Adrenal gland (tissue), 12 donors: ENCODE results near the gene ICA1. TPM values are rescaled to one million over a fixed set of nuclear protein-coding genes. Genes with fewer than 3 reads are reported as not detected.

Source experiments
- DNase-seq, 7 donors: peaks; one replicate each; pipeline ENCODE4 v3.0.0-alpha.2; 2019 to 2020
- H3K27ac ChIP-seq, 5 donors: fragments of 200-600 bp; sonication (generic) in 4 of 5; 1 replicate in 3 of 5; 2 replicates in 2 of 5; pipeline versions ENCODE4 v1.5.1 to v1.8.0; 2016 to 2020; ENCODE audit warnings: mild to moderate bottlenecking in 1 of 5
- H3K27me3 ChIP-seq: fragments of 200-600 bp; 2 replicates; pipeline ENCODE4 v1.8.0; 2021
- H3K36me3 ChIP-seq, 2 donors: fragments of 200-600 bp; replicated peaks in 1 of 2; 1 replicate in 1 of 2; 2 replicates in 1 of 2; pipeline versions ENCODE4 v1.5.1 to v1.8.0; 2018 to 2022
- H3K4me1 ChIP-seq, 2 donors: fragments of 200-600 bp; replicated peaks in 1 of 2; 1 replicate in 1 of 2; 2 replicates in 1 of 2; pipeline versions ENCODE4 v1.5.1 to v1.8.0; 2018 to 2021
- H3K4me3 ChIP-seq, 4 donors: fragments of 200-600 bp; sonication (generic) in 3 of 4; one replicate each; pipeline ENCODE4 v1.5.1; 2016 to 2018
- H3K9me3 ChIP-seq, 3 donors: fragments of 200-600 bp; sonication (generic) in 1 of 3; replicated peaks in 1 of 3; 1 replicate in 2 of 3; 2 replicates in 1 of 3; pipeline versions ENCODE4 v1.5.1 to v1.8.0; 2016 to 2021
- POLR2A ChIP-seq, 2 donors: fragments of 450-650 bp; IDR thresholded peaks; one replicate each; pipeline ENCODE4 v1.6.1; 2017; ENCODE audit warnings: antibody characterized with exemption in 2 of 2, mild to moderate bottlenecking in 2 of 2, moderate library complexity in 1 of 2
- WGBS, 4 donors: extraction: QIAGEN DNeasy Blood & Tissue Kit in 2 of 4; methylation state at CpG; one replicate each; pipeline versions ENCODE4 v1.1.5 to v1.1.7; 2013 to 2017; 5-methylcytosine and 5-hydroxymethylcytosine counted together
- intact Hi-C, 2 donors: fragments of 100-400 bp; cut with DNase I; formaldehyde crosslinking; loops; one replicate each; pipeline versions ENCODE4 v1.14.1 to v1.15.0; 2022 to 2023
- polyA plus RNA-seq, 3 donors: library from polyadenylated mRNA; stranded (reverse); fragments of 200-250 nt in 2 of 3; fragments of 350-450 nt in 1 of 3; fragmentation: Illumina TruSeq in 1 of 3; extraction: RNeasy Lipid Tissue Mini Kit (QIAGEN cat#74804) in 1 of 3; gene quantifications; one replicate each; pipeline ENCODE4 v1.2.3, GENCODE V29; 2013 to 2014
- total RNA-seq, 9 donors: library from RNA; depleted of rRNA in 4 of 9; stranded (reverse); fragments of >200 nt in 4 of 9; fragments of 120-200 nt in 1 of 9; fragmentation: NEBNext Ultra II Directional in 1 of 9; extraction: Animal tissue kit (Norgen Biotek cat#: 25700) in 1 of 9; gene quantifications; one replicate each; pipeline versions ENCODE4 v1.1.0 to v1.2.4, GENCODE V29; 2013 to 2023
- TF ChIP-seq, protein P1 (sequence below), 6 experiments: fragments of 450-650 bp in 4 of 6; fragments of 200-600 bp in 2 of 6; sonication (generic) in 1 of 6; IDR thresholded peaks; 1 replicate in 5 of 6; 2 replicates in 1 of 6; pipeline versions ENCODE4 v1.5.1 to v1.8.0; 2016 to 2021; ENCODE audit warnings: antibody characterized with exemption in 6 of 6, mild to moderate bottlenecking in 2 of 6, moderate library complexity in 1 of 6
- donor health status: healthy with polysubstance abuse.
- donor health status: Bipolar disorder and iron deficiency.
- donor health status: DM: yes; HTN: yes; CAD: no.
- donor health status: DM: no; HTN: no; CAD: no.
- donor health status: DM: no; HTN: no; CAD: no.
- donor health status: DM: yes; HTN: yes; CAD: no.

The ICA1 gene
- total and polyA plus RNA-seq, 12 donors = 5.0 to 16.1 (median 8.4) TPM; not detected in 1

DNA sequence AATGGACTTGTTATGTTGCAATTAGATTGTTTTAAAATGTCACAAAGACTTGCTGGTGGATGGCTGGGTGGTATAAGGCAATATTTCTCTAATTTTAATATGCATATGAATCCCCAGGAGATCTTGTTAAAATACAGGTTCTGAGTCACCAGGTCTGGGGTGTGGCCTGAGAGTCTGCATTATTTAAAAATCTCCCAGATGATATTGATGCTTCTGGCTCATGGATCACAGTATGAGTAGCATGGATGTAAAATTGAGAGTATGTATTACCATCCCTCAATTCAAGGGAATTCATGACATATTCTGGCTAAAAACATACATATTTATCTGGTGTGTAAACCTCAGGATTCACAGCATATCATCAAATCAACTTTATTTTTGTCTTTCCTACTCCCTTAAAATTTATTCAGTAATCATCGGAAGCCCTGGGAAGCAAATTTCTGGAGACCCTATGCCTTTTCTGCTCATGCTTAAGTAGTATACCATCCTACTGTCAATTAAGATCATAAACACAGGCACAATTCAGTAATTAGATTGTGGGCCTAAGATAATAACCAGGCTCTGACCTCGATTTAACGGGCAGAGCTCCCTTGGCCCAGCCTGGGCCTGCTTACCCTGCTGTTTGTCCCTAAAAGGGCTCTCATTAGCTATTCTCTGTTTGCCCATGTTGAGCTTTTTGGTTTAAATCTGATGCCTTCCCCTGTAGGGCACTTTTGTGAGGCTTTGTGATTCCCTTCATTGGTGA lies 29.6 kb upstream of the ICA1 start:
- Histone ChIP-seq H3K36me3 (no peaks in the 10 kb centered on the region), H3K27ac (no peak overlapping the region)
- 82 to 94% (median 87%) methylated on average over 3 of the region's 3 CpGs for WGBS, 4 donors

GRCh38 chr7:8290645-8291308 lies 28.8 kb upstream of the ICA1 start:
- intact Hi-C loops = no loop called here
- no peaks in the 10 kb centered on the region for H3K36me3 ChIP-seq
- H3K4me1 ChIP-seq = no peaks in the 10 kb centered on the region
- no peak overlapping the region for H3K27ac ChIP-seq
- DNase-seq = peak in 1 of 7 donors; percentile 69
- H3K4me3 ChIP-seq = no peak overlapping the region
- 57 to 64% (median 63%) methylated on average over 3 of the region's 3 CpGs for WGBS, 4 donors
- peaks cover 4% of the 10 kb centered on the region for H3K27me3 ChIP-seq
- no peak for TF ChIP-seq POLR2A (IDR thresholded peaks at IDR 0.05)
- TF ChIP-seq, protein P1, sequence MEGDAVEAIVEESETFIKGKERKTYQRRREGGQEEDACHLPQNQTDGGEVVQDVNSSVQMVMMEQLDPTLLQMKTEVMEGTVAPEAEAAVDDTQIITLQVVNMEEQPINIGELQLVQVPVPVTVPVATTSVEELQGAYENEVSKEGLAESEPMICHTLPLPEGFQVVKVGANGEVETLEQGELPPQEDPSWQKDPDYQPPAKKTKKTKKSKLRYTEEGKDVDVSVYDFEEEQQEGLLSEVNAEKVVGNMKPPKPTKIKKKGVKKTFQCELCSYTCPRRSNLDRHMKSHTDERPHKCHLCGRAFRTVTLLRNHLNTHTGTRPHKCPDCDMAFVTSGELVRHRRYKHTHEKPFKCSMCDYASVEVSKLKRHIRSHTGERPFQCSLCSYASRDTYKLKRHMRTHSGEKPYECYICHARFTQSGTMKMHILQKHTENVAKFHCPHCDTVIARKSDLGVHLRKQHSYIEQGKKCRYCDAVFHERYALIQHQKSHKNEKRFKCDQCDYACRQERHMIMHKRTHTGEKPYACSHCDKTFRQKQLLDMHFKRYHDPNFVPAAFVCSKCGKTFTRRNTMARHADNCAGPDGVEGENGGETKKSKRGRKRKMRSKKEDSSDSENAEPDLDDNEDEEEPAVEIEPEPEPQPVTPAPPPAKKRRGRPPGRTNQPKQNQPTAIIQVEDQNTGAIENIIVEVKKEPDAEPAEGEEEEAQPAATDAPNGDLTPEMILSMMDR (IDR thresholded peaks at IDR 0.05) = no peak
- H3K9me3 ChIP-seq = peaks cover 0 to 4% (median 0%) of the 10 kb centered on the region in 3 donors

More for the DNA sequence above, 29.6 kb upstream of the ICA1 start:
- TF ChIP-seq POLR2A (IDR thresholded peaks at IDR 0.05) = no peak
- TF ChIP-seq, protein P1 (IDR thresholded peaks at IDR 0.05) = no peak
- Histone ChIP-seq H3K27me3 (peaks cover 4% of the 10 kb centered on the region), H3K4me1 (no peaks in the 10 kb centered on the region), H3K9me3 (peaks cover 0 to 4% (median 0%) of the 10 kb centered on the region in 3 donors), H3K4me3 (no peak overlapping the region)
- intact Hi-C loops = no loop called here
- DNase-seq = no peak

- H3K27me3 ChIP-seq = no peaks in the 10 kb centered on the region
- H3K4me1 ChIP-seq = no peaks in the 10 kb centered on the region
- TF ChIP-seq, protein P1 (IDR thresholded peaks at IDR 0.05) = no peak
- no peak for TF ChIP-seq POLR2A (IDR thresholded peaks at IDR 0.05)
- H3K9me3 ChIP-seq = peaks cover 0 to 4% (median 0%) of the 10 kb centered on the region in 3 donors
- 81 to 100% (median 88%) methylated on average over 1 to 2 of the region's 2 CpGs for WGBS, 4 donors
- DNase-seq = no peak
- no peak overlapping the region for H3K27ac ChIP-seq
- no peaks in the 10 kb centered on the region for H3K36me3 ChIP-seq
- intact Hi-C loops = no loop called here
- H3K4me3 ChIP-seq = no peak overlapping the region
Observed at GRCh38 chr7:8286118-8286517, 24.2 kb upstream of the ICA1 start.

GRCh38 chr7:8285155-8285554 lies 23.2 kb upstream of the ICA1 start:
- H3K27me3 ChIP-seq = no peaks in the 10 kb centered on the region

More at GRCh38 chr7:8285155-8285554, 23.2 kb upstream of the ICA1 start:
- H3K9me3 ChIP-seq = peaks cover 0 to 4% (median 0%) of the 10 kb centered on the region in 3 donors
- intact Hi-C loops = no loop called here
- no peak for DNase-seq
- TF ChIP-seq, protein P1 (IDR thresholded peaks at IDR 0.05) = no peak
- no peak for TF ChIP-seq POLR2A (IDR thresholded peaks at IDR 0.05)
- H3K36me3 ChIP-seq = no peaks in the 10 kb centered on the region
- H3K27ac ChIP-seq = no peak overlapping the region
- H3K4me3 ChIP-seq = no peak overlapping the region
- H3K4me1 ChIP-seq = no peaks in the 10 kb centered on the region
